GM21390 (cell line): Measurements from ENCODE around the gene OR52N5.

ENCODE experiments used
- ATAC-seq: cut with Tn5 transposase; IDR thresholded peaks from one replicate; pipeline ENCODE4 v1.9.1; 2021; ENCODE audit not compliant: unreplicated experiment

The OR52N5 gene

GRCh38 chr11:5726351-5726750 lies 56.8 kb downstream of the OR52N5 start:
- ATAC-seq, result no peak
